A673 (cell line): ENCODE results near the gene PRKCQ. TPM values are rescaled to one million over a fixed set of nuclear protein-coding genes. Genes with fewer than 3 reads are reported as not detected.

Source experiments
- BruUV-seq: library from RNA; stranded (reverse); fragments of 400-500 nt; replicated peaks from 2 replicates; lab custom pipeline; 2021; lab: Mats Ljungman, UMichigan
- CTCF ChIA-PET: fragments of 300-600 bp; sonication (Branson Sonifier 250); formaldehyde crosslinking; loops from one replicate; lab custom pipeline; 2022; ENCODE audit warnings: antibody characterized with exemption; lab: Charles Lee
- POLR2A ChIA-PET: fragments of 300-600 bp; sonication (Branson Sonifier 250); formaldehyde crosslinking; loops from one replicate; lab custom pipeline; 2022; ENCODE audit warnings: antibody characterized with exemption; ENCODE audit not compliant: low non-redundant PET; lab: Charles Lee
- DNase-seq: peaks from one replicate; pipeline ENCODE4 v3.0.0-alpha.2; 2015; ENCODE audit warnings: low spot score
- H3K27ac ChIP-seq: fragments of 200-600 bp; sonication (generic); 2 replicates; pipeline ENCODE4 v1.5.1; 2016; ENCODE audit warnings: mixed run types, low read depth, mild to moderate bottlenecking, mixed read lengths, antibody characterized with exemption, low read length; ENCODE audit not compliant: poor library complexity, severe bottlenecking
- H3K27me3 ChIP-seq: fragments of 200-600 bp; sonication (generic); replicated peaks from 2 replicates; pipeline ENCODE4 v1.6.1; 2017; ENCODE audit warnings: mixed run types, low read depth, mild to moderate bottlenecking, mixed read lengths, antibody characterized with exemption, low read length; ENCODE audit not compliant: insufficient read depth, poor library complexity
- H3K36me3 ChIP-seq: fragments of 200-600 bp; sonication (generic); 2 replicates; pipeline ENCODE4 v1.6.1; 2016; ENCODE audit warnings: mixed run types, mild to moderate bottlenecking, mixed read lengths, antibody characterized with exemption, low read length; ENCODE audit not compliant: insufficient read depth, poor library complexity, severe bottlenecking
- H3K4me1 ChIP-seq: fragments of 200-600 bp; sonication (generic); 2 replicates; pipeline ENCODE4 v1.6.1; 2017; ENCODE audit warnings: mixed run types, mild to moderate bottlenecking, mixed read lengths, antibody characterized with exemption, low read length; ENCODE audit not compliant: insufficient read depth, poor library complexity, severe bottlenecking
- H3K4me3 ChIP-seq: fragments of 200-600 bp; sonication (generic); 2 replicates; pipeline ENCODE4 v1.5.1; 2016; ENCODE audit warnings: low read depth, mixed run types, mild to moderate bottlenecking, mixed read lengths, low read length; ENCODE audit not compliant: poor library complexity, severe bottlenecking
- H3K9me3 ChIP-seq: fragments of 200-600 bp; sonication (generic); 2 replicates; pipeline ENCODE4 v1.6.1; 2016; ENCODE audit warnings: mixed run types, low read depth, mild to moderate bottlenecking, mixed read lengths, antibody characterized with exemption, low read length; ENCODE audit not compliant: poor library complexity, severe bottlenecking
- EZH2 ChIP-seq: fragments of 200-600 bp; sonication (generic); IDR thresholded peaks from 2 replicates; pipeline ENCODE4 v1.6.1; 2017; ENCODE audit warnings: borderline replicate concordance, low read depth, mild to moderate bottlenecking, mixed read lengths, antibody characterized with exemption, low read length; ENCODE audit not compliant: poor library complexity, severe bottlenecking
- intact Hi-C: fragments of 100-400 bp; cut with micrococcal nuclease; formaldehyde crosslinking; loops from one replicate; pipeline ENCODE4 v1.10.0; 2022; ENCODE audit not compliant: unreplicated experiment
- total RNA-seq: library from RNA; stranded (reverse); gene quantifications from 2 replicates; pipeline ENCODE4 v1.2.3, GENCODE V29; 2021
- TF ChIP-seq, protein P1 (sequence below): fragments of 300-800, 200-600 bp; sonication (generic); conservative IDR thresholded peaks from 2 replicates; pipeline ENCODE4 v1.5.1; 2017; ENCODE audit warnings: low read depth, mild to moderate bottlenecking, antibody characterized with exemption, low read length, moderate library complexity, mixed read lengths

The PRKCQ gene
- total RNA-seq, 1 experiment from 2014 or later = not detected

DNA sequence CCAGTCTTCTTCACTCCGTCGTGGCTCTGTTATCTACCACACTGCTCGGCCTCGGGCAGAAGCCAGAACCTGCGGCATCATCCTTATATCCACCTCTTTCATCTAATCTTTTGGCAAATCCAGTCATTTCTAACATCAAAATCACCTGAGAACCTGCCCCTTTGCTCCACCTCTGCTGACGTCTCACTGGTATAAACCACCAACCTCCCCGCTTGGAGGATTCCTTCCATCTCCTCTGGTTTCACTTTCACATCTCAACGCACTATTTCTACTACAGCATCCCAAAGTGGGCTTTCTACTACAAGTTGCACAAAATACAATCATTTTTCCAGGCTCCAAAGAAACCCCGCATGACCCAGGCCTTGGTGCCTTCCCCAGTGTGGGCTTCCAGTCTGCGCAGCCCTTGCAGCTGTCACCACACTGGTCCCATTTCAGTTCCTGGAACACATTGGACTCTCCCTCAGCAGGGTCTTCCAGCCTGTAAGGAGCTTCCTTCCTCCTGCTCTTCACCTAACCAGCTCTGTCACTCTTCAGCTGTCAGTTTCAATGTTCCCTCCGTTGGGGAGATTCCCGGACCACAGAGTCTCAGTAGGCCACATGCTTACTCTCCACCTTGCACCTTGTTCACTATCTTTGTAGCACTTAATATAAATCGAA lies 85.0 kb downstream of the PRKCQ start:
- Histone ChIP-seq H3K27ac (no peak overlapping the region), H3K36me3 (no peaks in the 10 kb centered on the region), H3K4me3 (no peak overlapping the region), H3K9me3 (no peaks in the 10 kb centered on the region), H3K27me3 (peaks cover 100% of the 10 kb centered on the region), H3K4me1 (no peaks in the 10 kb centered on the region)
- POLR2A ChIA-PET = no interaction called here
- TF ChIP-seq, protein P1, sequence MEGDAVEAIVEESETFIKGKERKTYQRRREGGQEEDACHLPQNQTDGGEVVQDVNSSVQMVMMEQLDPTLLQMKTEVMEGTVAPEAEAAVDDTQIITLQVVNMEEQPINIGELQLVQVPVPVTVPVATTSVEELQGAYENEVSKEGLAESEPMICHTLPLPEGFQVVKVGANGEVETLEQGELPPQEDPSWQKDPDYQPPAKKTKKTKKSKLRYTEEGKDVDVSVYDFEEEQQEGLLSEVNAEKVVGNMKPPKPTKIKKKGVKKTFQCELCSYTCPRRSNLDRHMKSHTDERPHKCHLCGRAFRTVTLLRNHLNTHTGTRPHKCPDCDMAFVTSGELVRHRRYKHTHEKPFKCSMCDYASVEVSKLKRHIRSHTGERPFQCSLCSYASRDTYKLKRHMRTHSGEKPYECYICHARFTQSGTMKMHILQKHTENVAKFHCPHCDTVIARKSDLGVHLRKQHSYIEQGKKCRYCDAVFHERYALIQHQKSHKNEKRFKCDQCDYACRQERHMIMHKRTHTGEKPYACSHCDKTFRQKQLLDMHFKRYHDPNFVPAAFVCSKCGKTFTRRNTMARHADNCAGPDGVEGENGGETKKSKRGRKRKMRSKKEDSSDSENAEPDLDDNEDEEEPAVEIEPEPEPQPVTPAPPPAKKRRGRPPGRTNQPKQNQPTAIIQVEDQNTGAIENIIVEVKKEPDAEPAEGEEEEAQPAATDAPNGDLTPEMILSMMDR = no peak
- TF ChIP-seq EZH2 = no peak
- DNase-seq = no peak
- CTCF ChIA-PET = no interaction called here
- BruUV-seq = no TSS peak
- intact Hi-C loops = no loop called here

DNA sequence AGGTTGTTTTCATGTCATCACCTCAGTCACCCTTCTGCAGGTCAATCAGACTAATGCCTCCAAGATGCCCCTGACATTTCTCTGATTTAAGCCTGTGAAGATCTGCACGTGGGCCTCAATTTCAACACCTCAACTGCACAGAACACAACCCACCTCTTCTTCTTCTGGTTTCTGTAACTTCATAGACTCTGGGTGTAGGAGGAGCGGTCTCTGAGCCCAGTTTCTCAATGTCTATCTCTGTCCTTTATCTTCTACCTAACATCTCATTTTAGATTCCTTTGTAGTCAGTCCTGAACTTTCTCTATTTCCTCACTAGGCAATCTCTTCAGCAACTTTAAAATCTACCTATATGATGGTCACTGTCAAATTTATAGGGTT lies 85.6 kb downstream of the PRKCQ start:
- no peak for TF ChIP-seq EZH2
- TF ChIP-seq, protein P1 = no peak
- POLR2A ChIA-PET = no interaction called here
- BruUV-seq = no TSS peak

DNA sequence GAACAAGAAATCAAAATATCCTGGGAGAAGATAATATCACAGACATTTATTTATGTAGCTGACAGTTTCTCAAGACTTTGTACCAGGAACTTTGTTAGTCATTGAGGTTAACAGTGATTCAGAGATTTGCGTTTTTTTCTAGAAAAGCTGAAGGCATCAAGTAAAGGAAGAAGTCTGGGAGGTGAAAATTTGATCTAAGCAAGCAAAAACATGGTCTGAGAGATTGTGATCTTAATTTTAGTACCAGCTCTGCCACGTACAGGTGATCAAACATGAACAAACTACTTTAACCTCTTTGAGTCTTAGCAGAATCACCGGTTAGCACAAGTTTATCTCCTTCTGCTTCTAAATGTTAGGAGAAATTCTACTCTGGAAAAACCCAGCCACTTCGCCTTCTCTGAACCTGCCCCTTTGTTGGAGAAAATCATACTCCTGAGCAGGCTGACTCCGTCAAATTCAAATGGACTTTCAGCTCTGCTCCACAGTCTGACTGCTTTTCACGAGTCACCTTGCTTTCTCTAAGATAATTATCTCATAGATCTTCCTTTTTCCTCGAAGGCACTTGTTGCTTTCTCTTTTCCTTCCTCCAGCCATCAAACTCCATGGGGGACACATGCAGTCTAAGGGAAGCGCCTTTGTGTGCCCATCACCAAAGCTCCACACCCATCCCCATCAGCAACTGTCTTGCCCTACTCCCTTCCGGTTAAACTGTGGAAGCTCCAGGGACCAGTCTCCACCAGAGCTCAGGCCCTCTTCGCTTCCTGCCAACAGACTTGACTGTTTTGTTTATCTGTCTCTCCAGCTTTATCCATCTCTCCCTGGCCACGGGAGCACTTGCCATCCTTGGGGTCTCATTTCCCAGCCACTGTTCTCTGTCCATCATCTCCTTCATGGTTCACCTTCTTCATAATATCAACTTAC lies 86.3 kb downstream of the PRKCQ start:
- Histone ChIP-seq H3K27me3 (peaks cover 100% of the 10 kb centered on the region), H3K4me1 (no peaks in the 10 kb centered on the region), H3K4me3 (no peak overlapping the region), H3K9me3 (no peaks in the 10 kb centered on the region), H3K36me3 (no peaks in the 10 kb centered on the region), H3K27ac (no peak overlapping the region)
- no TSS peak for BruUV-seq
- intact Hi-C loops = no loop called here
- CTCF ChIA-PET = no interaction called here
- POLR2A ChIA-PET = no interaction called here
- TF ChIP-seq, protein P1 = no peak
- no peak for TF ChIP-seq EZH2
- DNase-seq = no peak

More for the DNA sequence above, 85.6 kb downstream of the PRKCQ start:
- Histone ChIP-seq H3K4me3 (no peak overlapping the region), H3K4me1 (no peaks in the 10 kb centered on the region), H3K27ac (no peak overlapping the region), H3K9me3 (no peaks in the 10 kb centered on the region), H3K27me3 (peaks cover 100% of the 10 kb centered on the region), H3K36me3 (no peaks in the 10 kb centered on the region)
- intact Hi-C loops = no loop called here
- DNase-seq = no peak
- CTCF ChIA-PET = no interaction called here
